GDM1 (cell line): ENCODE results near the gene NQO1.
"Not testable (repeated sequence)": the region's sequence is repeated elsewhere in the genome, so short reads cannot be mapped to it uniquely, and the experiment has no call there.

Source experiments
- DNase-seq: peaks from one replicate; lab custom pipeline; 2025; lab: John Stamatoyannopoulos, UW

NQO1 gene

GRCh38 chr16:69741951-69742904 lies 15.9 kb upstream of the NQO1 start:
- no peak for DNase-seq

GRCh38 chr16:69741519-69741918 lies 15.2 kb upstream of the NQO1 start:
- DNase-seq: no peak

- no peak for DNase-seq
Observed at GRCh38 chr16:69732101-69732500, 5.7 kb upstream of the NQO1 start.

- DNase-seq: not testable (repeated sequence)
Observed at GRCh38 chr16:69731280-69731679, 4.9 kb upstream of the NQO1 start.

GRCh38 chr16:69729030-69729429 lies 2.7 kb upstream of the NQO1 start:
- not testable (repeated sequence) for DNase-seq

- no peak for DNase-seq
Observed at GRCh38 chr16:69727916-69728270, 1.5 kb upstream of the NQO1 start.

- no peak for DNase-seq
Observed at GRCh38 chr16:69725480-69726312, 664 bp downstream of the NQO1 start.

- no peak for DNase-seq
Observed at GRCh38 chr16:69724981-69725479, 1.3 kb downstream of the NQO1 start.

GRCh38 chr16:69724414-69724873 lies 1.9 kb downstream of the NQO1 start:
- DNase-seq: no peak

GRCh38 chr16:69721441-69721957 lies 4.9 kb downstream of the NQO1 start:
- no peak for DNase-seq

GRCh38 chr16:69720822-69721430 lies 5.4 kb downstream of the NQO1 start:
- no peak for DNase-seq

- no peak for DNase-seq
Observed at GRCh38 chr16:69718111-69718764, 8.1 kb downstream of the NQO1 start.

- no peak for DNase-seq
Observed at GRCh38 chr16:69717066-69717465, 9.3 kb downstream of the NQO1 start.

GRCh38 chr16:69712914-69713581 lies 13.3 kb downstream of the NQO1 start:
- no peak for DNase-seq

- no peak for DNase-seq
Observed at GRCh38 chr16:69712277-69712676, 14.1 kb downstream of the NQO1 start.

GRCh38 chr16:69711115-69711740 lies 15.1 kb downstream of the NQO1 start:
- DNase-seq: no peak

- DNase-seq: no peak
Observed at GRCh38 chr16:69709456-69710084, 16.8 kb downstream of the NQO1 start.

- no peak for DNase-seq
Observed at GRCh38 chr16:69707920-69708683, 18.3 kb downstream of the NQO1 start.

- no peak for DNase-seq
Observed at GRCh38 chr16:69706975-69707340, 19.4 kb downstream of the NQO1 start.
